Stimulated activated CD4-positive, alpha-beta T cell treated with anti-CD3 and anti-CD28 coated beads, TNF-alpha, amount 100 ng/mL, for 1 hour (primary cell): ENCODE data around the gene R3HDM4.

Experiments used
- DNase-seq, 3 donors: peaks; one replicate each; pipeline ENCODE4 v3.0.0-alpha.2; 2020; ENCODE audit warnings: low read depth in 3 of 3, low spot score in 1 of 3

R3HDM4 gene

GRCh38 chr19:932648-933552 is 19.9 kb upstream of the R3HDM4 start:
- DNase-seq: no peak

- DNase-seq: no peak
Observed at GRCh38 chr19:931860-932647, 19.0 kb upstream of the R3HDM4 start.

- DNase-seq: no peak
Observed at GRCh38 chr19:929891-930258, 16.9 kb upstream of the R3HDM4 start.

- DNase-seq: no peak
Observed at GRCh38 chr19:929203-929890, 16.3 kb upstream of the R3HDM4 start.

- no peak for DNase-seq
Observed at GRCh38 chr19:928471-929202, 15.6 kb upstream of the R3HDM4 start.

- no peak for DNase-seq
Observed at GRCh38 chr19:927780-928401, 14.9 kb upstream of the R3HDM4 start.

GRCh38 chr19:927351-927779 is 14.3 kb upstream of the R3HDM4 start:
- DNase-seq: no peak

- no peak for DNase-seq
Observed at GRCh38 chr19:926589-927350, 13.8 kb upstream of the R3HDM4 start.

- DNase-seq: no peak
Observed at GRCh38 chr19:926323-926588, 13.2 kb upstream of the R3HDM4 start.

- DNase-seq: peak in 2 of 3 donors; percentile 49 to 68
Observed at GRCh38 chr19:925526-926322, 12.7 kb upstream of the R3HDM4 start, which contains the start of gene ARID3A. ARID3A (plus strand) TSS chr19:926035; CDS start chr19:929529, 3,494 bp downstream.

GRCh38 chr19:925087-925525 is 12.1 kb upstream of the R3HDM4 start:
- DNase-seq: no peak

- DNase-seq: no peak
Observed at GRCh38 chr19:924553-925086, 11.6 kb upstream of the R3HDM4 start.

- DNase-seq: peak in 2 of 3 donors; percentile 38 to 51
Observed at GRCh38 chr19:920051-920864, 7.2 kb upstream of the R3HDM4 start.

GRCh38 chr19:919199-920050 is 6.4 kb upstream of the R3HDM4 start:
- DNase-seq: no peak

- no peak for DNase-seq
Observed at GRCh38 chr19:918481-919198, 5.6 kb upstream of the R3HDM4 start.

GRCh38 chr19:918152-918437 is 5.1 kb upstream of the R3HDM4 start:
- DNase-seq: no peak
